Karpas-422 (cell line): ENCODE data around the gene TLK1. TPM values are rescaled to one million over a fixed set of nuclear protein-coding genes. Genes with fewer than 3 reads are reported as not detected.

Source experiments
- DNase-seq: peaks from one replicate; pipeline ENCODE4 v3.0.0-alpha.2; 2015
- H2AFZ ChIP-seq: fragments of 200-600 bp; sonication (generic); 2 replicates; pipeline ENCODE4 v1.6.1; 2014; ENCODE audit warnings: antibody characterized with exemption, low read length, mixed read lengths
- H3K27ac ChIP-seq: fragments of 200-600 bp; sonication (generic); 2 replicates; pipeline ENCODE4 v1.5.1; 2014; ENCODE audit warnings: mild to moderate bottlenecking, low read length, moderate library complexity
- H3K27me3 ChIP-seq: fragments of 200-600 bp; sonication (generic); 2 replicates; pipeline ENCODE4 v1.6.1; 2014; ENCODE audit warnings: low read length, mixed read lengths
- H3K36me3 ChIP-seq: fragments of 200-600 bp; sonication (generic); 2 replicates; pipeline ENCODE4 v1.6.1; 2014; ENCODE audit warnings: low read length, mixed read lengths; ENCODE audit not compliant: insufficient read depth
- H3K4me1 ChIP-seq: fragments of 200-600 bp; sonication (generic); 2 replicates; pipeline ENCODE4 v1.6.1; 2014; ENCODE audit warnings: mild to moderate bottlenecking, low read length, mixed read lengths
- H3K4me2 ChIP-seq: fragments of 200-600 bp; sonication (generic); 2 replicates; pipeline ENCODE4 v1.6.1; 2014; ENCODE audit warnings: low read length, low read depth, mild to moderate bottlenecking; ENCODE audit not compliant: poor library complexity, severe bottlenecking
- H3K4me3 ChIP-seq: fragments of 200-600 bp; sonication (generic); 2 replicates; pipeline ENCODE4 v1.5.1; 2014; ENCODE audit warnings: mild to moderate bottlenecking, antibody characterized with exemption, low read length, mixed read lengths
- H3K79me2 ChIP-seq: fragments of 200-600 bp; sonication (generic); 2 replicates; pipeline ENCODE4 v1.6.1; 2014; ENCODE audit warnings: mild to moderate bottlenecking, low read length, mixed read lengths
- H3K9ac ChIP-seq: fragments of 200-600 bp; sonication (generic); 2 replicates; pipeline ENCODE4 v1.6.0; 2014; ENCODE audit warnings: low read length
- H3K9me2 ChIP-seq: fragments of 200-600 bp; sonication (generic), shearing (Covaris generic); replicated peaks from 2 replicates; pipeline ENCODE4 v1.6.0; 2014; ENCODE audit warnings: mild to moderate bottlenecking, low read length, moderate library complexity; ENCODE audit not compliant: insufficient read depth
- H3K9me3 ChIP-seq: fragments of 300-700, 200-600 bp; sonication (generic); 2 replicates; pipeline ENCODE4 v1.6.1; 2014; ENCODE audit warnings: low read length, mixed read lengths
- H4K20me1 ChIP-seq: fragments of 200-600 bp; sonication (generic); 2 replicates; pipeline ENCODE4 v1.6.1; 2014; ENCODE audit warnings: mild to moderate bottlenecking, antibody characterized with exemption, low read length, low read depth; ENCODE audit not compliant: insufficient read depth
- total RNA-seq: library from RNA; depleted of rRNA; stranded (reverse); fragments of >200 nt; shearing (Covaris generic); gene quantifications from 2 replicates; pipeline ENCODE4 v1.2.3, GENCODE V29; 2014; ENCODE audit warnings: low replicate concordance

TLK1 gene
- total RNA-seq, 1 experiment from 2014 or later: 22.8 TPM

DNA sequence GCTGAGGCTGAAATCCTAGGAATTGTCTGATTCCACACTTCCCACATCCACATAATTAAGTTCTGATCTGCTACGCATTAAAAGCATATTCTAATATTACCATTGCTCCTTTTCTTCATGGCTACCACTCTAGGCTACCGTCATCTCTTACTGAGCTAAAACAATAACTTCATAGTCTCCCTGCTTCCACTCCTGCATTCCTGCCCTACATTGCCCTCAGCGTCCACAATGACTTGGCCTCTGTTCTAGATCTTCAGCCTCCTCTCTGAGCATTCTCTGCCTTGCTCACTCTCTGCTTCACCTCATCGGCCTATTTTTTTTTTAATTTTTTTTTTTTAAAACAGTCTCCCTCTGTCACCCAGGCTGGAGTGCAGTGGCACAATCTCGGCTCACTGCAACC, 15.8 kb upstream of the TLK1 start:
- H3K9me3 ChIP-seq: no peaks in the 10 kb centered on the region
- H3K9me2 ChIP-seq: no peaks in the 10 kb centered on the region
- no peaks in the 10 kb centered on the region for H3K4me1 ChIP-seq
- no peak for DNase-seq
- no peak overlapping the region for H3K9ac ChIP-seq
- no peaks in the 10 kb centered on the region for H3K27me3 ChIP-seq
- H3K27ac ChIP-seq: no peak overlapping the region
- H3K4me2 ChIP-seq: no peak overlapping the region
- no peaks in the 10 kb centered on the region for H4K20me1 ChIP-seq
- no peak overlapping the region for H3K4me3 ChIP-seq
- H2AFZ ChIP-seq: no peak overlapping the region
- no peaks in the 10 kb centered on the region for H3K36me3 ChIP-seq
- H3K79me2 ChIP-seq: no peaks in the 10 kb centered on the region

DNA sequence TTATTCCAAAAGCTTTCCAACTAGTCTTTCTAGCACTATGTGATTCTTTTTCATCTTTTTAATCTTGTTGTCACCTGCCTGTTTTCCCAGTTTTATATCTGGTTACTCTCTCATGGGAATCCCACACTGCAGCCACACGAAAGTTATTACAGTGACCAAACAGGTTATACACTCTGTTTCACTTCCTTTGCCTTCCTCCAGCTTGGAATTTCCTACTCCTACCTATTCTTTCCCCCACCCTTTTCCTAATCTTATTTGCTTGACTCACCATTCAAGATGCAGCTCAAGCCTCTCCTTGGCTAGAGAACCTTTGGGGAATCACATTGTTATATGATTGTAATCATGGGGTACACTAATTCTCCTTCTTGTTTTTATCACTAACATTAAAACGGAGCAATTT, 13.4 kb upstream of the TLK1 start:
- H3K9me3 ChIP-seq: no peaks in the 10 kb centered on the region
- DNase-seq: no peak
- no peaks in the 10 kb centered on the region for H3K4me1 ChIP-seq
- H3K27ac ChIP-seq: no peak overlapping the region
- H3K36me3 ChIP-seq: no peaks in the 10 kb centered on the region
- H3K4me3 ChIP-seq: no peak overlapping the region
- no peak overlapping the region for H3K4me2 ChIP-seq
- H3K27me3 ChIP-seq: no peaks in the 10 kb centered on the region
- H4K20me1 ChIP-seq: no peaks in the 10 kb centered on the region
- no peaks in the 10 kb centered on the region for H3K79me2 ChIP-seq
- H2AFZ ChIP-seq: no peak overlapping the region
- H3K9ac ChIP-seq: no peak overlapping the region
- H3K9me2 ChIP-seq: no peaks in the 10 kb centered on the region

DNA sequence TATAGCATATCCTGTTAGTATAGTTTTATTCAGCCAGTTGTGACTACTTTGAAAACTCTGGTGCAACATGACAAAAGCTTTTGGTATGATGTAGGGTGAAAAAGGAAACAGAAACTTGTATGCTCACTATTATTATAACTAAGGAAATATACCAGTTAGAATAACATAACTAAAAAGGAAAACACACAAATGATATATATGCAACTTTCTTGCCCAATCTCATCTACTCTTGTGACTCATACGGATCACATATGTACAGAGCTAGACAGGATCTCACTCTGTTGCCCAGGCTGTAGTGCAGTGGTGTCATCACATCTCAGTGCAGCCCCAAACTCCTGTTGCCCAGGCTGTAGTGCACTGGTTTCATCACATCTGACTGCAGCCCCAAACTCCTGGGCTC, 12.4 kb upstream of the TLK1 start:
- Histone ChIP-seq H2AFZ (no peak overlapping the region), H3K4me3 (no peak overlapping the region), H3K4me2 (no peak overlapping the region), H3K9ac (no peak overlapping the region), H3K4me1 (no peaks in the 10 kb centered on the region), H3K9me3 (no peaks in the 10 kb centered on the region), H3K36me3 (no peaks in the 10 kb centered on the region), H3K9me2 (no peaks in the 10 kb centered on the region), H4K20me1 (no peaks in the 10 kb centered on the region), H3K79me2 (no peaks in the 10 kb centered on the region), H3K27ac (no peak overlapping the region), H3K27me3 (no peaks in the 10 kb centered on the region)
- DNase-seq: no peak

DNA sequence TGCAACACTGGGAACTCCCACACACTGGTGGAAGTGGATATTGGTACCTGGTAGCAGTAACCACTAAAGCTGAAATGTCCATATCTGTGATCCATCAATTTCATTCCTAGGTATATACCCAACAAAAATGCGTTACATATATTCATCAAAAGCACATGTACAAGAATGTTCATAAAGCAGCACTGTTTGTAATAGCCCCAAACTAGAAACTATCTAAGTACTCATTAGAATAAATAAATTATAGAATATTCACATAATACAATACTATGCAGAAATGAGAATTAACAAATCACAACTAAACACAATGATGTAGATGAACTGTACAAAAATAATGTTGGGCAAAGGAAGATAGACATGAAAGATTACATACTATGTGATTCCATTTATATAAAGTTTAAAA, 11.1 kb upstream of the TLK1 start:
- Histone ChIP-seq H3K9me3 (no peaks in the 10 kb centered on the region), H3K27ac (no peak overlapping the region), H3K4me3 (no peak overlapping the region), H3K27me3 (no peaks in the 10 kb centered on the region), H3K4me1 (no peaks in the 10 kb centered on the region), H2AFZ (no peak overlapping the region), H3K79me2 (no peaks in the 10 kb centered on the region), H3K4me2 (no peak overlapping the region), H3K9ac (no peak overlapping the region), H4K20me1 (no peaks in the 10 kb centered on the region), H3K36me3 (no peaks in the 10 kb centered on the region), H3K9me2 (no peaks in the 10 kb centered on the region)
- no peak for DNase-seq

GRCh38 chr2:171169839-171170238, 9.1 kb upstream of the TLK1 start:
- Histone ChIP-seq H3K4me2 (no peak overlapping the region), H3K79me2 (no peaks in the 10 kb centered on the region), H4K20me1 (no peaks in the 10 kb centered on the region), H3K9me2 (no peaks in the 10 kb centered on the region), H3K27me3 (no peaks in the 10 kb centered on the region), H3K36me3 (no peaks in the 10 kb centered on the region), H3K9me3 (no peaks in the 10 kb centered on the region), H3K4me3 (no peak overlapping the region), H3K4me1 (no peaks in the 10 kb centered on the region), H3K27ac (no peak overlapping the region), H2AFZ (no peak overlapping the region), H3K9ac (no peak overlapping the region)
- no peak for DNase-seq

GRCh38 chr2:171169333-171169732, 8.6 kb upstream of the TLK1 start:
- no peaks in the 10 kb centered on the region for H3K9me3 ChIP-seq
- H3K79me2 ChIP-seq: no peaks in the 10 kb centered on the region
- no peaks in the 10 kb centered on the region for H3K4me1 ChIP-seq
- H3K36me3 ChIP-seq: no peaks in the 10 kb centered on the region
- DNase-seq: no peak
- H3K9ac ChIP-seq: no peak overlapping the region
- no peaks in the 10 kb centered on the region for H3K27me3 ChIP-seq
- H2AFZ ChIP-seq: no peak overlapping the region
- H3K4me3 ChIP-seq: no peak overlapping the region
- no peak overlapping the region for H3K27ac ChIP-seq
- no peak overlapping the region for H3K4me2 ChIP-seq
- H3K9me2 ChIP-seq: no peaks in the 10 kb centered on the region
- no peaks in the 10 kb centered on the region for H4K20me1 ChIP-seq

DNA sequence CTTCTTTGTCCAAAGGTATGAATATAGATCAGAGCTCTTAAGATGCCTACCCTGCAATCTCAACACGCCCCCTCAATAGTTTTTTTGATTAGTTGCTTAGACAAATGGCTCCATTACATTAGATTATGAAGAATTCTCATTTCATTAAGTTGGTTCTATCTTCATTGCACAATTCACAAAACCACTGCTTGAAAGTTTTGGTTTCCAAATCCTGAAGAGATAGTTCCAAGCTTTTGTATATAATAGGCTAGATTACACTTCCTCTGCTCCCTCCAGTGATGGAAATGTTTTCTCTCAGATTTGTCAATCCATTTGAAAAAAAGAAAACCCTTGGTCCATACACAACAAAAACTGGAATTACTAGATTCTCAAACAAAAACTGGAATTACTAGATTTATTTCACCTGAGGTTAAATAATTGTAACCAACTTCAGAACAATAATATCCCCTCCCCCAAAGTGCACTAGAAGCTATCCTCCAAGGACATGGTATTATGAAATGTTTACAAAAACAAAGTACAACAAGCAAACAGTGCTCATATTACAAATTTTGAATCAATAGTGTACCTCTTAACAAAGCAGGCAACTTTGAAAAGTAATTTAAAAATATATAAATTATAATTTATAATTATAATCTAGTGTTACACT, 6.8 kb upstream of the TLK1 start:
- Histone ChIP-seq H3K4me1 (no peaks in the 10 kb centered on the region), H3K27me3 (no peaks in the 10 kb centered on the region), H3K27ac (no peak overlapping the region), H3K9me2 (no peaks in the 10 kb centered on the region), H3K79me2 (no peaks in the 10 kb centered on the region), H3K4me3 (no peak overlapping the region), H3K4me2 (no peak overlapping the region), H4K20me1 (no peaks in the 10 kb centered on the region), H3K9ac (no peak overlapping the region), H3K36me3 (no peaks in the 10 kb centered on the region), H3K9me3 (no peaks in the 10 kb centered on the region), H2AFZ (no peak overlapping the region)
- no peak for DNase-seq

DNA sequence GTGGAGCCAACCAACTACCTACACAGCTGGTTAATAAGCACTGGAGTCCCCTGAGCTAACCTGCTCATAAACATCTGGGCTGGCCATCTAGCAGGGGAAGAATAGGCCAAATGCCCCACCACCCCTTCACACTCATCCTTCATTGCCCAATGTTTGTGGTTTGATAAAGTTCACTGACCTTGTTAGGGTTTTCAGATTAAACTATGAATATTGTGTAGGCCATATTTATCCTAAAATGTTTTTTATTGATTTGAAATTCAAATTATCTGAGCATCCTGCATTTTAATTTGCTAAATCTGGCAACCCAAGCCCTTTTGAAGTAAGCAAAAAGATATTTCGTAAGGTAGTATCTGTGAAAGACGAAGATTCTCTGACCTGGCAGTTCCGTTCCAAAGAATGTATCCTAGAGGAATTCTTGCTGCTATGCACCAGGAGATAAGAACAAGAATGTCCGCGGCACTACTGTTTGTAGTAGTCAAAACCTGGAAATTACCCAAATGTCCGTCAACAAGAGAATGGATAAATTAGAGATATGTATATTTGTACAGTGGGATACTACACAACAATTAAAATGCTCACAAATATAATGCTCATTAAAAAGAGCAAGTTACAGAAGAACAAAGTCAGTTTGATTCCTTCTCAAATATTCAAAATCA, 5.8 kb upstream of the TLK1 start:
- no peak for DNase-seq
- Histone ChIP-seq H3K4me1 (peaks cover 9% of the 10 kb centered on the region), H3K9me3 (no peaks in the 10 kb centered on the region), H3K27ac (no peak overlapping the region), H3K4me2 (no peak overlapping the region), H3K4me3 (no peak overlapping the region), H3K9me2 (no peaks in the 10 kb centered on the region), H4K20me1 (no peaks in the 10 kb centered on the region), H3K27me3 (no peaks in the 10 kb centered on the region), H2AFZ (no peak overlapping the region), H3K9ac (no peak overlapping the region), H3K79me2 (no peaks in the 10 kb centered on the region), H3K36me3 (no peaks in the 10 kb centered on the region)
